ENCODE measurements around the gene APBA1.
"Not testable (repeated sequence)": the region's sequence is repeated elsewhere in the genome, so short reads cannot be mapped to it uniquely, and the experiment has no call there.

The APBA1 gene

GRCh38 chr9:69603656-69604055, 68.5 kb downstream of the APBA1 start:
- DNase-seq: no peak

- no peak for DNase-seq
Measured at GRCh38 chr9:69602773-69603172, 69.4 kb downstream of the APBA1 start.

GRCh38 chr9:69601698-69602097, 70.5 kb downstream of the APBA1 start:
- DNase-seq: no peak

- DNase-seq: no peak
Measured at GRCh38 chr9:69600314-69601047, 71.7 kb downstream of the APBA1 start.

- no peak for DNase-seq
Measured at GRCh38 chr9:69599232-69599971, 72.8 kb downstream of the APBA1 start.

- not testable (repeated sequence) for DNase-seq
Measured at GRCh38 chr9:69596906-69597305, 75.3 kb downstream of the APBA1 start.

GRCh38 chr9:69594180-69594579, 78.0 kb downstream of the APBA1 start:
- DNase-seq: no peak

- DNase-seq: no peak
Measured at GRCh38 chr9:69593756-69594155, 78.4 kb downstream of the APBA1 start.

GRCh38 chr9:69593301-69593700, 78.9 kb downstream of the APBA1 start:
- DNase-seq: no peak

GRCh38 chr9:69590266-69590665, 81.9 kb downstream of the APBA1 start:
- no peak for DNase-seq

- no peak for DNase-seq
Measured at GRCh38 chr9:69589156-69589555, 83.0 kb downstream of the APBA1 start.

- DNase-seq: no peak
Measured at GRCh38 chr9:69585571-69585970, 86.6 kb downstream of the APBA1 start.

- no peak for DNase-seq
Measured at GRCh38 chr9:69584759-69585158, 87.4 kb downstream of the APBA1 start.

- no peak for DNase-seq
Measured at GRCh38 chr9:69583645-69584234, 88.4 kb downstream of the APBA1 start.

GRCh38 chr9:69582544-69583297, 89.5 kb downstream of the APBA1 start:
- peak; percentile 40 for DNase-seq

GRCh38 chr9:69582018-69582417, 90.2 kb downstream of the APBA1 start:
- peak; percentile 10 for DNase-seq

GRCh38 chr9:69580582-69581214, 91.5 kb downstream of the APBA1 start:
- DNase-seq: no peak

GRCh38 chr9:69579760-69580581, 92.2 kb downstream of the APBA1 start:
- no peak for DNase-seq

GRCh38 chr9:69579032-69579758, 93.0 kb downstream of the APBA1 start:
- no peak for DNase-seq

GRCh38 chr9:69578026-69578425, 94.1 kb downstream of the APBA1 start:
- no peak for DNase-seq

- DNase-seq: no peak
Measured at GRCh38 chr9:69577123-69577522, 95.0 kb downstream of the APBA1 start.

Data from DMS153 (cell line).